ENCODE measurements around the gene RXFP2. TPM values are rescaled to one million over a fixed set of nuclear protein-coding genes. Genes with fewer than 3 reads are reported as not detected.

RXFP2 gene
- total and polyA plus RNA-seq, 12 donors: 0.04 to 0.55 (median 0.37) TPM; not detected in 4

DNA sequence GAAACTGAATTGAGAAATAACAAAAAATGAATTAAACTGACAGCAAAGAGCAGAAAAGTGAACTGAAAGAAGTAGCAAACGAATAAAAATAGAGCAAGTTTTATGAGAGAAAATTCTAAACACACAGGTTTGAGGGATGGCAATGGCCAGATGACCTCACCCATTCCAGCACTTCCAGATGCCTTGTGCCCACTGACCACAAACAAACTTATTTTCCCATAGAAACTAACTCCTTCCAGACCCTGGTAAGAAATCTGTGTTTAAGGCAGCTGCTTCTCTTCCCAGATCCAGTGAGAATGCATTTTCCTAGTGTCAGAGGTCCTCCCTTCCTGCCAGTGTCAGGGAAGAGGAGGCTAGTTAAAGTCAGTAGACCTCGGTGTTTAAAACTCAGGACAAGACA, 51.7 kb downstream of the RXFP2 start:
- no peak for TF ChIP-seq POLR2A (IDR thresholded peaks at IDR 0.05)
- TF ChIP-seq, protein P1, sequence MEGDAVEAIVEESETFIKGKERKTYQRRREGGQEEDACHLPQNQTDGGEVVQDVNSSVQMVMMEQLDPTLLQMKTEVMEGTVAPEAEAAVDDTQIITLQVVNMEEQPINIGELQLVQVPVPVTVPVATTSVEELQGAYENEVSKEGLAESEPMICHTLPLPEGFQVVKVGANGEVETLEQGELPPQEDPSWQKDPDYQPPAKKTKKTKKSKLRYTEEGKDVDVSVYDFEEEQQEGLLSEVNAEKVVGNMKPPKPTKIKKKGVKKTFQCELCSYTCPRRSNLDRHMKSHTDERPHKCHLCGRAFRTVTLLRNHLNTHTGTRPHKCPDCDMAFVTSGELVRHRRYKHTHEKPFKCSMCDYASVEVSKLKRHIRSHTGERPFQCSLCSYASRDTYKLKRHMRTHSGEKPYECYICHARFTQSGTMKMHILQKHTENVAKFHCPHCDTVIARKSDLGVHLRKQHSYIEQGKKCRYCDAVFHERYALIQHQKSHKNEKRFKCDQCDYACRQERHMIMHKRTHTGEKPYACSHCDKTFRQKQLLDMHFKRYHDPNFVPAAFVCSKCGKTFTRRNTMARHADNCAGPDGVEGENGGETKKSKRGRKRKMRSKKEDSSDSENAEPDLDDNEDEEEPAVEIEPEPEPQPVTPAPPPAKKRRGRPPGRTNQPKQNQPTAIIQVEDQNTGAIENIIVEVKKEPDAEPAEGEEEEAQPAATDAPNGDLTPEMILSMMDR (IDR thresholded peaks at IDR 0.05): no peak
- Histone ChIP-seq H3K9me3 (replicated peaks in 1 of 3) (no peaks in the 10 kb centered on the region), H3K27me3 (no peaks in the 10 kb centered on the region), H3K4me1 (replicated peaks in 1 of 2) (no peaks in the 10 kb centered on the region), H3K27ac (no peak overlapping the region), H3K36me3 (replicated peaks in 1 of 2) (no peaks in the 10 kb centered on the region), H3K4me3 (no peak overlapping the region)
- WGBS, 4 donors: 40 to 66% (median 45%) methylated on average over 2 of the region's 2 CpGs
- no peak for DNase-seq
- intact Hi-C loops (cut with DNase I): no loop called here

DNA sequence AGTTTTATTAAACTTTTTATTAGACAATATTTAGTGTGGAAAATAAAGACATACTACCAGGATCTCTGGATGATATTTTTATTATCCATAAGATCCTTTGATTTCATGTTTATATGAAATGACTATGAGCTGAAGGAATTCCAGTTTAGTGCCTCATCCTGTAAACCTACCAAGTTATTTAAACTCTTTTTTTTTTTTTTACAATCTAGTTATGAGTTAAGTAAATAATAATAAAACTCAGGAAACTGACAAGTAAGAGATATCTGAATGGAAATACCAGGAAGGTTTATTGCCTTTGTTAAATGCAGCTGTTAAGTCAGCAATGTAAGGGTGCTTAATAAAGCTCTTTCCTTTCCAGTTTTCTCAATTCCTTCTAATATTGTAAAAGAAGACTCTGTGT, 53.9 kb downstream of the RXFP2 start:
- no peak overlapping the region for H3K4me3 ChIP-seq
- no peaks in the 10 kb centered on the region for H3K27me3 ChIP-seq
- intact Hi-C loops (cut with DNase I): no loop called here
- no peaks in the 10 kb centered on the region for H3K4me1 ChIP-seq (replicated peaks in 1 of 2)
- DNase-seq: no peak
- TF ChIP-seq POLR2A (IDR thresholded peaks at IDR 0.05): no peak
- TF ChIP-seq, protein P1 (IDR thresholded peaks at IDR 0.05): no peak
- no peaks in the 10 kb centered on the region for H3K36me3 ChIP-seq (replicated peaks in 1 of 2)
- no peaks in the 10 kb centered on the region for H3K9me3 ChIP-seq (replicated peaks in 1 of 3)
- H3K27ac ChIP-seq: no peak overlapping the region

DNA sequence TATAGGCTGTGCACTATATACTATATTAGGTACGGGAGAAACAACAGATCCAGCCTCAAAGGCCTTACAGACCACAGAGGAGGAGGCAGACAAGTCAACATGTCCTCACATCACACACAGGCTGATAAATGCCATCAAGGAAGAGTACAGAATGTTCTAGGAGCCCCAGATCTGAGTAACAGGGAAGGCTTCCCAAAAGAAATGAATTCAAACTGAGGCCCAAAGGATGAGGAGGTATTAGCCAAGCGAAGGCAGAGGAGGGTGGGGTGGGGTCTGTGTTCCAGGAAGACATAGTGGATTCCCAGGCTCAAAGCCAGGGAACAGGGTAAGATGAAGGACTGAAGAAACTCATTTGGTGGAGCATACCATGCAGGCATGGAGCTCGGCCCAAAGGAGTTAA, 55.1 kb downstream of the RXFP2 start:
- H3K4me3 ChIP-seq: no peak overlapping the region
- no peak overlapping the region for H3K27ac ChIP-seq
- WGBS, 4 donors: 77 to 96% (median 87%) methylated on average over 3 of the region's 3 CpGs
- DNase-seq: no peak
- intact Hi-C loops (cut with DNase I): no loop called here
- H3K9me3 ChIP-seq (replicated peaks in 1 of 3): no peaks in the 10 kb centered on the region
- H3K4me1 ChIP-seq (replicated peaks in 1 of 2): no peaks in the 10 kb centered on the region
- no peaks in the 10 kb centered on the region for H3K36me3 ChIP-seq (replicated peaks in 1 of 2)
- H3K27me3 ChIP-seq: no peaks in the 10 kb centered on the region
- TF ChIP-seq, protein P1 (IDR thresholded peaks at IDR 0.05): no peak
- no peak for TF ChIP-seq POLR2A (IDR thresholded peaks at IDR 0.05)

DNA sequence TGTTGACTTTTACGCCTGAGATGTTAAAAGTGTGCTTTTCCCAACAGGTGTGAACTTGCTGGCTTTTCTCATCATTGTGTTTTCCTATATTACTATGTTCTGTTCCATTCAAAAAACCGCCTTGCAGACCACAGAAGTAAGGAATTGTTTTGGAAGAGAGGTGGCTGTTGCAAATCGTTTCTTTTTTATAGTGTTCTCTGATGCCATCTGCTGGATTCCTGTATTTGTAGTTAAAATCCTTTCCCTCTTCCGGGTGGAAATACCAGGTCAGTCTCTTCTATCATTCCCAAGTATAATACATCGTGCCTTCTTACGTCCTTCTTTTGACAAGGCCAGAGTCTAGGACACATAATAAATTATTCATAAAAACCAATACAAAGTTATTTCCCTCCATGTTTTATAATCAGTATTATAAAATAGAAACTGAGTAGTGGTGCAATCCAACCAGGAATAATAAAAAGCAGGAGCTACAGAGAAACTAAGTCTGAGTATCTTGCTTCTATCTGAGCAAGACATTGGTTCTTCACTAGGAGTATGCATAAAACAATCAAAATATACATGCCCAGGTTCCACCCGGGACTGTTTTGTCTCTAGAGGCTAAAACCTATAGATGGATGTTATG, 57.9 kb downstream of the RXFP2 start:
- TF ChIP-seq, protein P1 (IDR thresholded peaks at IDR 0.05): peak in 4 of 6 experiments; percentile 6 to 34 (median 28)
- no peak for TF ChIP-seq POLR2A (IDR thresholded peaks at IDR 0.05)
- intact Hi-C loops (cut with DNase I): no loop called here
- Histone ChIP-seq H3K36me3 (replicated peaks in 1 of 2) (no peaks in the 10 kb centered on the region), H3K27me3 (no peaks in the 10 kb centered on the region), H3K9me3 (replicated peaks in 1 of 3) (no peaks in the 10 kb centered on the region), H3K4me3 (no peak overlapping the region), H3K4me1 (replicated peaks in 1 of 2) (no peaks in the 10 kb centered on the region), H3K27ac (no peak overlapping the region)
- WGBS, 4 donors: 26 to 31% (median 28%) methylated on average over 7 of the region's 7 CpGs
- no peak for DNase-seq
